Erythroblast (primary cell): ENCODE data around the gene TPPP.

Experiments
- GATA1 ChIP-seq: IDR thresholded peaks from 2 replicates; pipeline ENCODE4 v1.6.1; 2011; ENCODE audit warnings: low read depth, mild to moderate bottlenecking, control low read depth, low read length, moderate library complexity
- POLR2A ChIP-seq: IDR thresholded peaks from 2 replicates; pipeline ENCODE4 v1.6.1; 2011; ENCODE audit warnings: mild to moderate bottlenecking, low read length

DNA sequence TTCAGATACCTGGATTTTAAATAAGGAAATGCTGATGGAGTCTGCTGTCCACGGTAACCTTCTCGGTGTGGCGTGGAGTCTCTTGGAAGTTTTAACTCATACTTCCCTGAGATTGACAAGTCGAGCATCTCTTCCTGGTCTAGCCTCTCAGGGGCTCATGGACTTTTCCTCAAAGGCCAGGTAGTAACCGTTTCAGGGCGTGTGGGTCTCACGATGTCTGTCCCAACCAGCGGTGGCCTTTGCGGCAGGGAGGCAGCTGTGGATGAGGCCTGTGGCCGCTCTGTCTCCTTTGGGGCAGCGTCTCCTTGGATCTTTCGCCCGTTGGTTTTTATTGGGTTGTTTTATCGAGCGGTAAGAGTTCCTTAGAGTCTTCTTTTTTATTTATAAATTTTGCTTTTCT is 48.2 kb downstream of the TPPP start:
- TF ChIP-seq POLR2A, result no peak
- no peak for TF ChIP-seq GATA1
